Suprapubic skin (tissue), 4 donors: Measurements from ENCODE around the gene ASCL5. TPM values are rescaled to one million over a fixed set of nuclear protein-coding genes. Genes with fewer than 3 reads are reported as not detected.

ENCODE experiments used
- DNase-seq, 2 donors: peaks; one replicate each; pipeline ENCODE4 v3.0.0-alpha.2; 2019; ENCODE audit warnings: low spot score in 2 of 2
- H3K27ac ChIP-seq: fragments of 200-600 bp; sonication (generic); one replicate; pipeline ENCODE4 v1.5.1; 2019
- H3K27me3 ChIP-seq: fragments of 200-600 bp; sonication (generic); one replicate; pipeline ENCODE4 v1.5.1; 2019
- H3K36me3 ChIP-seq: fragments of 200-600 bp; sonication (generic); one replicate; pipeline ENCODE4 v1.5.1; 2019
- H3K4me1 ChIP-seq: fragments of 200-600 bp; sonication (generic); one replicate; pipeline ENCODE4 v1.5.1; 2019
- H3K4me3 ChIP-seq: fragments of 200-600 bp; sonication (generic); one replicate; pipeline ENCODE4 v1.5.1; 2019; ENCODE audit warnings: mild to moderate bottlenecking
- H3K9me3 ChIP-seq: fragments of 200-600 bp; sonication (generic); one replicate; pipeline ENCODE4 v1.5.1; 2019
- EP300 ChIP-seq: sonication (generic); formaldehyde crosslinking; IDR thresholded peaks from one replicate; pipeline ENCODE4 v1.6.1; 2017; ENCODE audit warnings: antibody characterized with exemption
- POLR2A ChIP-seq, 2 donors: fragments of 450-650 bp; IDR thresholded peaks; one replicate each; pipeline ENCODE4 v1.6.1; 2017; ENCODE audit warnings: antibody characterized with exemption in 2 of 2, mild to moderate bottlenecking in 2 of 2, moderate library complexity in 2 of 2
- POLR2AphosphoS5 ChIP-seq, 3 donors: sonication (generic); formaldehyde crosslinking; IDR thresholded peaks; one replicate each; pipeline ENCODE4 v1.6.1; 2017; ENCODE audit warnings: antibody characterized with exemption in 3 of 3
- WGBS: methylation state at CpG from one replicate; pipeline ENCODE4 v1.1.5; 2018; 5-methylcytosine and 5-hydroxymethylcytosine counted together
- total RNA-seq, 4 donors: library from RNA; depleted of rRNA; stranded (reverse); fragments of >200 nt; gene quantifications; one replicate each; pipeline ENCODE4 v1.1.0, GENCODE V29; 2016
- TF ChIP-seq, protein P1 (sequence below), 2 donors: fragments of 200-600 bp in 1 of 2; fragments of 450-650 bp in 1 of 2; sonication (generic) in 1 of 2; IDR thresholded peaks; one replicate each; pipeline ENCODE4 v1.5.1; 2016 to 2019; ENCODE audit warnings: antibody characterized with exemption in 2 of 2, mild to moderate bottlenecking in 1 of 2, moderate library complexity in 1 of 2

The ASCL5 gene
- total RNA-seq, 4 donors from 2014 or later = not detected

DNA sequence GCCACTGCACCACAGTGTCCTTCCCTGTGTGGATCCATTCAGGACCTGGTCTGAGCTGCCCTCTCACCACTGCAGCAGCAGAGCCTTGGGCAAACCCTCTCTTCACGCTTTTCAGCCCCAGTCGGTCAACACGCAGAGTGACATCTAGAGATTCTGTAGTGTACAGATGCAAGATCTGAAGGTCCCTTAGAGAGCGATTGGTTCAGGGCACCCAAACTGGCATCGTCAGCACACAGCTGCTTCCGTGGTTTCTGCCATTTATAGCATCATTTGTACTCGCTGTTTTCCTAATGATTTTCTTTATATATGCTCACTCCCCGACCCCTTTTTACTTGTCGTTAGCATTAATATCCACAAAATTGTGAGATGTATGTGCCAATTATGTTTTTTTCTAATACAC, 1.5 kb upstream of the ASCL5 start:
- TF ChIP-seq EP300 (no peak), POLR2A (IDR thresholded peaks at IDR 0.05) (no peak), POLR2AphosphoS5 (IDR thresholded peaks at IDR 0.05) (no peak)
- TF ChIP-seq, protein P1, sequence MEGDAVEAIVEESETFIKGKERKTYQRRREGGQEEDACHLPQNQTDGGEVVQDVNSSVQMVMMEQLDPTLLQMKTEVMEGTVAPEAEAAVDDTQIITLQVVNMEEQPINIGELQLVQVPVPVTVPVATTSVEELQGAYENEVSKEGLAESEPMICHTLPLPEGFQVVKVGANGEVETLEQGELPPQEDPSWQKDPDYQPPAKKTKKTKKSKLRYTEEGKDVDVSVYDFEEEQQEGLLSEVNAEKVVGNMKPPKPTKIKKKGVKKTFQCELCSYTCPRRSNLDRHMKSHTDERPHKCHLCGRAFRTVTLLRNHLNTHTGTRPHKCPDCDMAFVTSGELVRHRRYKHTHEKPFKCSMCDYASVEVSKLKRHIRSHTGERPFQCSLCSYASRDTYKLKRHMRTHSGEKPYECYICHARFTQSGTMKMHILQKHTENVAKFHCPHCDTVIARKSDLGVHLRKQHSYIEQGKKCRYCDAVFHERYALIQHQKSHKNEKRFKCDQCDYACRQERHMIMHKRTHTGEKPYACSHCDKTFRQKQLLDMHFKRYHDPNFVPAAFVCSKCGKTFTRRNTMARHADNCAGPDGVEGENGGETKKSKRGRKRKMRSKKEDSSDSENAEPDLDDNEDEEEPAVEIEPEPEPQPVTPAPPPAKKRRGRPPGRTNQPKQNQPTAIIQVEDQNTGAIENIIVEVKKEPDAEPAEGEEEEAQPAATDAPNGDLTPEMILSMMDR (IDR thresholded peaks at IDR 0.05) = no peak
- H3K4me3 ChIP-seq = no peak overlapping the region

DNA sequence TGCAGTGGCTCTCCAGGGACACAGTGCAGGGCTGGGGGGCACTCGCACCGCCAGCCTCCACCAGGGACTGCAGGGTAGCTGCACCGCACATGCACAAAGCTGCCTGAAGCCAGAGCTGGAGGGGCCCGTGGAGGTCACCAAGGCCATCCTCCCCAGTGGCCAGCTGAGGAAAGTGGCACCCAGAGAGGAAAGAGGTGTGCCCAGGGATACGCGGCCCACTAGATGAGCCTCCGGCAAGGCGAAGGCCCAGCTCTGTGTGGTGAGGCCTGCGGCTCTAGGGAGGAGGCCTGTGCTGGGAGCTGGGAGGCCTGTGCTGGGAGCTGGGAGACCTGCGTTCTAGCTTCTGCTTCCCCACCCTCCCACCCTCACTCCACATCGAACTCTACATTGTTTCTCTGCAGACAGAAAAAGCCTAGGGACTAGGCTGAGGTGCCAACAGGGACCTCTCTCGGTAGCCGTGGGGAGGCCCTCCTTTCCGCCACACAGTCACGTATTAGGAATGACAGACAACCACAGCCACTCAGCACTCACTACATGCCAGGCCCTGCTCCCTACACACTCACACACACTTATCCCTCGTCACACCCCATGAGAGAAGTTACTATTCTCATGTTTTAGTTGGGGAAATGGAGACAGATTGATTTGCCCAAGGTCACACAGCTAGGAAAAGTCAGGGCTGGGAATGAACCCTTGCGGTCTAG, 921 bp upstream of the ASCL5 start:
- Histone ChIP-seq H3K9me3 (no peaks in the 10 kb centered on the region), H3K27me3 (peaks cover 9% of the 10 kb centered on the region), H3K36me3 (no peaks in the 10 kb centered on the region), H3K4me1 (no peaks in the 10 kb centered on the region), H3K4me3 (no peak overlapping the region), H3K27ac (no peak overlapping the region)
- DNase-seq = no peak
- no peak for TF ChIP-seq POLR2AphosphoS5 (IDR thresholded peaks at IDR 0.05)
- TF ChIP-seq, protein P1 (IDR thresholded peaks at IDR 0.05) = no peak
- no peak for TF ChIP-seq EP300
- no peak for TF ChIP-seq POLR2A (IDR thresholded peaks at IDR 0.05)
- WGBS = 87% methylated on average over 12 of the region's 17 CpGs

More for the DNA sequence above, 1.5 kb upstream of the ASCL5 start:
- 93% methylated on average over 9 of the region's 9 CpGs for WGBS
- H3K36me3 ChIP-seq = no peaks in the 10 kb centered on the region
- no peak overlapping the region for H3K27ac ChIP-seq
- DNase-seq = no peak
- H3K27me3 ChIP-seq = peaks cover 9% of the 10 kb centered on the region
- no peaks in the 10 kb centered on the region for H3K4me1 ChIP-seq
- H3K9me3 ChIP-seq = no peaks in the 10 kb centered on the region

DNA sequence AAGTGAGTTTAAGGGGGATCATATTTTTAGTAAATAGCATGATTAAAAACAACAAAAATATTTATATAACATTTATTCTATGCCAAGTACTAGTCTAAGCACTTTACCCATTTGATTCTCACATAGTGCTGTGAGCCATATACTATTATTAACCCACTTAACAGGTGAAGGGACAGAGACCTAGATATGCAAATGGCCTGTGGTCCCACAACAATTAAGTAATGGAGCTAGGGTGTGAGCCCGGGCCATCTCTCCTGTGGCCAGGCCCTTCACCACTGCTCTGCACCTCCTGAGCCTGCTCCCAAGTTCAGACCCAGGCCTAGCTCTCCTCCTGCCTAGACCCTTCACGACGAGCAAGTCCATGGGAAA, 537 bp downstream of the ASCL5 start:
- no peak overlapping the region for H3K27ac ChIP-seq
- 63% methylated on average over 3 of the region's 3 CpGs for WGBS
- TF ChIP-seq POLR2A (IDR thresholded peaks at IDR 0.05) (no peak), EP300 (no peak), POLR2AphosphoS5 (IDR thresholded peaks at IDR 0.05) (no peak)
- TF ChIP-seq, protein P1 (IDR thresholded peaks at IDR 0.05) = no peak

DNA sequence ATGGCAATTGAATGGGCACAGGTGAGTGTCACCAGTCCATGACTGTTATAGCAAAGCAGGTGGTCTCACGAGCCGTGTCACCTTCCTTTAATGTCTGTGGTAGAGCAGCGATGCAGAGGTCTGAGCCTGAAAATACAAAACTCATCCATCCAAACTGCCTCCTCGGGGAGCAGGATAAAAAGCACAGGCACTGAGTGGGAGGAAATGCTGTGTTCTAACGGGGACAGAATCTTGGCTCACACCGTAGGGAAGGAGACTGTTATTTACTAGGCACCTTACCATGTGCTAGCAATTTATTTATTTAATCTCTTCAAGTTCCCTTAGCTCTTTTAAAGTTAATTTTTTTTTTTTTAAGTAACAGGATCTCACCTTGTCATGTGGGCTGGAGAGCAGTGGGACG, 1.2 kb downstream of the ASCL5 start:
- H3K27me3 ChIP-seq = peaks cover 12% of the 10 kb centered on the region
- 69% methylated on average over 7 of the region's 7 CpGs for WGBS
- no peak overlapping the region for H3K27ac ChIP-seq
- H3K36me3 ChIP-seq = no peaks in the 10 kb centered on the region
- no peaks in the 10 kb centered on the region for H3K9me3 ChIP-seq
- H3K4me3 ChIP-seq = no peak overlapping the region
- no peak for TF ChIP-seq POLR2AphosphoS5 (IDR thresholded peaks at IDR 0.05)
- TF ChIP-seq EP300 = no peak
- TF ChIP-seq, protein P1 (IDR thresholded peaks at IDR 0.05) = no peak
- TF ChIP-seq POLR2A (IDR thresholded peaks at IDR 0.05) = no peak
- H3K4me1 ChIP-seq = no peaks in the 10 kb centered on the region
- DNase-seq = no peak

More for the DNA sequence above, 537 bp downstream of the ASCL5 start:
- Histone ChIP-seq H3K4me1 (no peaks in the 10 kb centered on the region), H3K4me3 (no peak overlapping the region), H3K27me3 (peaks cover 12% of the 10 kb centered on the region), H3K9me3 (no peaks in the 10 kb centered on the region), H3K36me3 (no peaks in the 10 kb centered on the region)
- DNase-seq = no peak

DNA sequence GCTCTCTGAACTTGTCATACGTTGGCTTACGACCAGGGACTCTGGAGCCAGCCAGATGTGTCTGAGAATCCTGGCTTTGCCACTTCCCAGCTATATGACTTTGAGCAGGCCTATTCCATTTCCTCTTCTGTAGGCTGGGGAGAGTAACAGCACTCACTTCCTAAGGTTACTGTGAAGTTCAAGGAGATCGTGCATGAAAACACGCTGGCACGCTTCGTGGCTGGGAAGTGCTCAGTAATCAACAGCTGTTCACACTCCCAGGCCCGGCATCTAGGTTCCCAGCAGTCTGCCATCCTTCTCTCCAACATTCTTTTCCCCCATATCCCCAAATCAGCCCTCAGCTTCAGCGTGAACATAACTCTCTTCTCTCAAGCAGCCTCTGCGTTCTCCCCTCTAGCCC, 2.0 kb downstream of the ASCL5 start:
- Histone ChIP-seq H3K36me3 (no peaks in the 10 kb centered on the region), H3K9me3 (no peaks in the 10 kb centered on the region), H3K27ac (no peak overlapping the region), H3K4me3 (no peak overlapping the region), H3K27me3 (peaks cover 12% of the 10 kb centered on the region), H3K4me1 (no peaks in the 10 kb centered on the region)
- TF ChIP-seq, protein P1 (IDR thresholded peaks at IDR 0.05) = no peak
- TF ChIP-seq POLR2A (IDR thresholded peaks at IDR 0.05) (no peak), EP300 (no peak), POLR2AphosphoS5 (IDR thresholded peaks at IDR 0.05) (no peak)
- 38% methylated on average over 7 of the region's 9 CpGs for WGBS
- DNase-seq = no peak
